Mononuclear cell (primary cell): ENCODE results near the gene DDX10. TPM values are rescaled to one million over a fixed set of nuclear protein-coding genes. Genes with fewer than 3 reads are reported as not detected.

Source experiments
- H3K27me3 ChIP-seq: 2 replicates; pipeline ENCODE4 v1.6.0; 2011; ENCODE audit warnings: low read length, control low read depth; ENCODE audit not compliant: insufficient read depth
- H3K4me1 ChIP-seq: 2 replicates; pipeline ENCODE4 v1.5.1; 2011; ENCODE audit warnings: mild to moderate bottlenecking, low read length, control low read depth; ENCODE audit not compliant: insufficient read depth
- H3K4me3 ChIP-seq: 2 replicates; pipeline ENCODE4 v1.5.1; 2011; ENCODE audit warnings: mild to moderate bottlenecking, low read length, moderate library complexity
- H3K9me3 ChIP-seq: 2 replicates; pipeline ENCODE4 v1.5.1; 2011; ENCODE audit warnings: low read depth, mild to moderate bottlenecking, control low read depth, low read length
- total RNA-seq: library from RNA; depleted of rRNA; stranded (reverse); fragments of >200 nt; gene quantifications from one replicate; pipeline ENCODE4 v1.2.3, GENCODE V29; 2012

DDX10 gene
- total RNA-seq, 1 donor, result 8.5 TPM

- Histone ChIP-seq H3K9me3 (no peaks in the 10 kb centered on the region), H3K27me3 (no peaks in the 10 kb centered on the region), H3K4me3 (no peak overlapping the region), H3K4me1 (no peaks in the 10 kb centered on the region)
Observed at GRCh38 chr11:108838102-108838791, 173.4 kb downstream of the DDX10 start.

- no peaks in the 10 kb centered on the region for H3K9me3 ChIP-seq
- H3K27me3 ChIP-seq, result no peaks in the 10 kb centered on the region
- no peak overlapping the region for H3K4me3 ChIP-seq
- H3K4me1 ChIP-seq, result no peaks in the 10 kb centered on the region
Observed at GRCh38 chr11:108838792-108839105, 173.9 kb downstream of the DDX10 start.

GRCh38 chr11:108846009-108846408 lies 181.1 kb downstream of the DDX10 start:
- no peaks in the 10 kb centered on the region for H3K4me1 ChIP-seq
- H3K27me3 ChIP-seq, result no peaks in the 10 kb centered on the region
- no peak overlapping the region for H3K4me3 ChIP-seq
- H3K9me3 ChIP-seq, result no peaks in the 10 kb centered on the region

- H3K27me3 ChIP-seq, result no peaks in the 10 kb centered on the region
- no peaks in the 10 kb centered on the region for H3K4me1 ChIP-seq
- no peaks in the 10 kb centered on the region for H3K9me3 ChIP-seq
- no peak overlapping the region for H3K4me3 ChIP-seq
Observed at GRCh38 chr11:108847298-108847990, 182.6 kb downstream of the DDX10 start.

- no peaks in the 10 kb centered on the region for H3K9me3 ChIP-seq
- no peaks in the 10 kb centered on the region for H3K27me3 ChIP-seq
- no peak overlapping the region for H3K4me3 ChIP-seq
- peaks cover 7% of the 10 kb centered on the region for H3K4me1 ChIP-seq
Observed at GRCh38 chr11:108851781-108852180, 186.9 kb downstream of the DDX10 start.

GRCh38 chr11:108852701-108853100 lies 187.8 kb downstream of the DDX10 start:
- Histone ChIP-seq H3K4me3 (no peak overlapping the region), H3K9me3 (no peaks in the 10 kb centered on the region), H3K4me1 (peaks cover 7% of the 10 kb centered on the region), H3K27me3 (no peaks in the 10 kb centered on the region)

- no peaks in the 10 kb centered on the region for H3K27me3 ChIP-seq
- H3K9me3 ChIP-seq, result no peaks in the 10 kb centered on the region
- no peak overlapping the region for H3K4me3 ChIP-seq
- peaks cover 7% of the 10 kb centered on the region for H3K4me1 ChIP-seq
Observed at GRCh38 chr11:108853151-108853550, 188.3 kb downstream of the DDX10 start.

- Histone ChIP-seq H3K27me3 (no peaks in the 10 kb centered on the region), H3K4me3 (no peak overlapping the region), H3K4me1 (peaks cover 7% of the 10 kb centered on the region), H3K9me3 (no peaks in the 10 kb centered on the region)
Observed at GRCh38 chr11:108853864-108854263, 189.0 kb downstream of the DDX10 start.

GRCh38 chr11:108854346-108854745 lies 189.5 kb downstream of the DDX10 start:
- Histone ChIP-seq H3K4me1 (peaks cover 7% of the 10 kb centered on the region), H3K27me3 (no peaks in the 10 kb centered on the region), H3K4me3 (no peak overlapping the region), H3K9me3 (no peaks in the 10 kb centered on the region)

- Histone ChIP-seq H3K4me3 (no peak overlapping the region), H3K27me3 (no peaks in the 10 kb centered on the region), H3K9me3 (no peaks in the 10 kb centered on the region), H3K4me1 (peaks cover 7% of the 10 kb centered on the region)
Observed at GRCh38 chr11:108857382-108857781, 192.5 kb downstream of the DDX10 start.

- Histone ChIP-seq H3K9me3 (no peaks in the 10 kb centered on the region), H3K4me1 (peaks cover 5% of the 10 kb centered on the region), H3K27me3 (no peaks in the 10 kb centered on the region), H3K4me3 (no peak overlapping the region)
Observed at GRCh38 chr11:108858622-108859021, 193.8 kb downstream of the DDX10 start.

GRCh38 chr11:108859510-108859909 lies 194.6 kb downstream of the DDX10 start:
- Histone ChIP-seq H3K4me3 (no peak overlapping the region), H3K4me1 (no peaks in the 10 kb centered on the region), H3K27me3 (no peaks in the 10 kb centered on the region), H3K9me3 (no peaks in the 10 kb centered on the region)

- no peak overlapping the region for H3K4me3 ChIP-seq
- H3K4me1 ChIP-seq, result no peaks in the 10 kb centered on the region
- no peaks in the 10 kb centered on the region for H3K9me3 ChIP-seq
- no peaks in the 10 kb centered on the region for H3K27me3 ChIP-seq
Observed at GRCh38 chr11:108863528-108863927, 198.7 kb downstream of the DDX10 start.

- Histone ChIP-seq H3K9me3 (no peaks in the 10 kb centered on the region), H3K4me1 (no peaks in the 10 kb centered on the region), H3K4me3 (no peak overlapping the region), H3K27me3 (no peaks in the 10 kb centered on the region)
Observed at GRCh38 chr11:108865406-108865805, 200.5 kb downstream of the DDX10 start.

- Histone ChIP-seq H3K9me3 (no peaks in the 10 kb centered on the region), H3K4me1 (no peaks in the 10 kb centered on the region), H3K4me3 (no peak overlapping the region), H3K27me3 (no peaks in the 10 kb centered on the region)
Observed at GRCh38 chr11:108866781-108867180, 201.9 kb downstream of the DDX10 start.
